ENCODE measurements around the gene SMAD9.

Gene SMAD9

GRCh38 chr13:36817996-36818803 lies 101.8 kb downstream of the SMAD9 start:
- DNase-seq (ENCODE audit: low spot score), result no peak

- peak; percentile 49 for DNase-seq (ENCODE audit: low spot score)
These were observed 105.0 kb downstream of the SMAD9 start for GRCh38 chr13:36815062-36815461.

- DNase-seq (ENCODE audit: low spot score), result no peak
These were observed 105.6 kb downstream of the SMAD9 start for GRCh38 chr13:36814465-36814864.

- DNase-seq (ENCODE audit: low spot score), result no peak
These were observed 106.8 kb downstream of the SMAD9 start for GRCh38 chr13:36813225-36813624.

GRCh38 chr13:36807616-36808015 lies 112.4 kb downstream of the SMAD9 start:
- no peak for DNase-seq (ENCODE audit: low spot score)

GRCh38 chr13:36806102-36806501 lies 113.9 kb downstream of the SMAD9 start:
- DNase-seq (ENCODE audit: low spot score), result no peak

GRCh38 chr13:36804588-36804987 lies 115.5 kb downstream of the SMAD9 start:
- no peak for DNase-seq (ENCODE audit: low spot score)

- DNase-seq (ENCODE audit: low spot score), result no peak
These were observed 119.0 kb downstream of the SMAD9 start for GRCh38 chr13:36801035-36801434.

- no peak for DNase-seq (ENCODE audit: low spot score)
These were observed 124.0 kb downstream of the SMAD9 start for GRCh38 chr13:36796052-36796451.

GRCh38 chr13:36795463-36795862 lies 124.6 kb downstream of the SMAD9 start:
- no peak for DNase-seq (ENCODE audit: low spot score)
